Measurements from ENCODE around the gene CTRL.

- TF ChIP-seq CTCF (IDR thresholded peaks at IDR 0.05) = no peak
- TF ChIP-seq POLR2A (IDR thresholded peaks at IDR 0.05) = no peak
These were observed 4.6 kb upstream of the CTRL start, which contains the start of gene PSMB10 for GRCh38 chr16:67936124-67936879.

Measured in testis (tissue), 2 donors.